Activated CD4-positive, alpha-beta memory T cell treated with anti-CD3 and anti-CD28 coated beads for 36 hours (primary cell): ENCODE results near the gene PLCB4. TPM values are rescaled to one million over a fixed set of nuclear protein-coding genes. Genes with fewer than 3 reads are reported as not detected.

Experiments used
- CTCF ChIA-PET: fragments of 350-600 bp; sonication (Branson Sonifier 250); formaldehyde crosslinking; loops from one replicate; lab custom pipeline; 2021; ENCODE audit warnings: antibody characterized with exemption, inconsistent platforms; lab: Charles Lee
- POLR2A ChIA-PET: fragments of 350-600 bp; sonication (Branson Sonifier 250); formaldehyde crosslinking; loops from one replicate; lab custom pipeline; 2021; ENCODE audit warnings: antibody characterized with exemption; lab: Charles Lee
- DNase-seq: peaks from one replicate; pipeline ENCODE4 v3.0.0-alpha.2; 2020
- H3K27ac Mint-ChIP-seq: one replicate; pipeline ENCODE4 v1.8.0; 2021; ENCODE audit warnings: mixed read lengths
- H3K27me3 Mint-ChIP-seq: one replicate; pipeline ENCODE4 v1.8.0; 2021; ENCODE audit warnings: mixed read lengths
- H3K36me3 Mint-ChIP-seq: one replicate; pipeline ENCODE4 v1.8.0; 2021; ENCODE audit warnings: mixed read lengths
- H3K4me1 Mint-ChIP-seq: one replicate; pipeline ENCODE4 v1.8.0; 2021; ENCODE audit warnings: low read depth, mixed read lengths
- H3K4me3 Mint-ChIP-seq: one replicate; pipeline ENCODE4 v1.8.0; 2021; ENCODE audit warnings: mild to moderate bottlenecking, mixed read lengths
- H3K9me3 Mint-ChIP-seq: one replicate; pipeline ENCODE4 v1.8.0; 2021; ENCODE audit warnings: mixed read lengths
- intact Hi-C: fragments of 100-400 bp; cut with micrococcal nuclease; formaldehyde crosslinking; loops from one replicate; pipeline ENCODE4 v1.15.1; 2023
- total RNA-seq, 2 experiments: library from RNA; stranded (reverse); gene quantifications; one replicate each; pipeline ENCODE4 v1.2.3, GENCODE V29; 2021

PLCB4 gene
- total RNA-seq, 2 experiments from 2014 or later = not detected

DNA sequence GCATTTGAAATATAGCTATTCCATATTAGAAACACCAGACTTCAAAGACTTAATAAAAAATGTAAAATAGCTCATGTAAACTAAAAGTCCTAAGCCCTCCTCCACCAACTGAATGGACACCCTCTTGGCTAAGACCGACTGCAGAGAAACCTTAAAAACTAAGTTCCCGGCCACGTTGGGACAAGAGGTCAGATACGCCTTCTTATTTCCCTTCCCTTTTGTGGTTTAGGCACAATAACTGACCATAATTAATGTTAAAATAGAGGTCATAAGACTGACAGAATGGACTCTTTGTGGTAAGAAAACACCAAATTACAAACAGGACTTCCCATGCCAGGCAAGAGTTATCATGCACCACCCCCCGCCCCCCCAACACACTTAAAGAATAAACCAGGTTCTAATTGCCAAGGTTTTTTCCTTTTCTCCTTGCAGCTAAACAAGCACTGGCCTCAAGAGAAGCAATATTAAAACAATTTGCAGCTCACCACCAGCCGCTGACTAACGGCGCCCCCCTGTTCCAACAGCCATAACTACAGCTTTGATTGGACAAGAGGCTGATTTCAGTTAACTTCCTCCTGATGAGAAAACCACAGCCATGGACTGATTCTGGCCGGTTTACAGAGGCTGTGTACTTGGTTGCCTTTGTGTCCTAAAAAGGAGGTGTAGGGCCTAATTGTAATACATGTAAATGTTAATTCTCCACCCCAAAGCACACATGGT, 434.8 kb downstream of the PLCB4 start:
- H3K27ac Mint-ChIP-seq = no peak overlapping the region
- CTCF ChIA-PET = no interaction called here
- no peaks in the 10 kb centered on the region for H3K4me1 Mint-ChIP-seq
- peaks cover 13% of the 10 kb centered on the region for H3K27me3 Mint-ChIP-seq
- H3K36me3 Mint-ChIP-seq = no peaks in the 10 kb centered on the region
- POLR2A ChIA-PET = no interaction called here
- intact Hi-C loops = no loop called here
- H3K9me3 Mint-ChIP-seq = peaks cover 2% of the 10 kb centered on the region
- DNase-seq = no peak
- H3K4me3 Mint-ChIP-seq = no peak overlapping the region

DNA sequence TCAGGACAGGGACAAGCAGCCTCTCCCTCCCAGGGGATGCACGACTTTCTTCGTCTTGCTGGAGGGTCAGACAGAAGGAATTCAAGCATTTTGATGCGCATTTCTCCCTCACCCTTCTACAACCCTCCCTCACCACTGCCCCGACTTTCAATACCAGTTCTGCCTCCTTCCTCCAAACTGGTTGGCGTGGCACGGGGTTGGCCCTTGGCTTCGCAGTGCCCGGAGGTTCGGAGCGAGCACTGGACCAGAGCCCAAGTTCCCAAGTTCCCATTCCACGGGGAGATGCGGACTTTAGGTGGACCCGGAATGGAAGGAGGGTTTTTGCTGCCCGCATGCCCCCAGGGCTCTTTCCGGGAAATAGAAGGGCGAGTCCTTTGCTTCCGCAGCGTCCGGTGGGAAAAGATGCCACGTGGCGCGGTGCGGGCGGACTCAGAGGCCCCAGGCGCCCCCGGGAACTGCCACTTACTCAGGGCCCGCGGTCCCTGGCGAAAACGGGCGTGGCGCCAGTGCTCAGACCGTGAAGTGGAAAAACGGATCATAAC, 437.5 kb downstream of the PLCB4 start:
- Mint-ChIP-seq H3K9me3 (peaks cover 2% of the 10 kb centered on the region), H3K4me1 (no peaks in the 10 kb centered on the region), H3K4me3 (no peak overlapping the region), H3K36me3 (no peaks in the 10 kb centered on the region), H3K27ac (no peak overlapping the region), H3K27me3 (peaks cover 26% of the 10 kb centered on the region)
- no peak for DNase-seq
- POLR2A ChIA-PET = no interaction called here
- intact Hi-C loops = no loop called here
- CTCF ChIA-PET = no interaction called here

DNA sequence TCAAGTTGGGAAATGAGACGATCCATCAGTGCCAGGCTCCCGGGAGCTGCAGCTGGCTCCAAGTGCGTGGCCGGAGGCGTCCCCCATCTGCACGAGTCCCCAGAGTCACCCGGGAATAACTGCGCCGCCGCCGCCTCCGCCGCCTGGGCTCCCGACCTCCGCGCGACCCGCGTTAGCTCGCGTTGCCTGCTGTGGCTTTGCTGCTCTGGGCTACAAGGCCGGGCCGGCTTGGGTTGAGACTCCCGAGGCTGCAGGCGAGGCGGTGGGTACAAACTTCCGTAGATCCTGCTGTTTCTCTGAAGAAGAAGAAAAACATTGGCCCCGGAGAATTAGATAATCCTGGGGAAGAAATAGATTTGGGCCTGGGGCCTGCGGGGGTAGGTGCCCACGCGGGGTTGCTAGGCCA, 438.1 kb downstream of the PLCB4 start:
- H3K4me3 Mint-ChIP-seq = no peak overlapping the region
- H3K27ac Mint-ChIP-seq = no peak overlapping the region

DNA sequence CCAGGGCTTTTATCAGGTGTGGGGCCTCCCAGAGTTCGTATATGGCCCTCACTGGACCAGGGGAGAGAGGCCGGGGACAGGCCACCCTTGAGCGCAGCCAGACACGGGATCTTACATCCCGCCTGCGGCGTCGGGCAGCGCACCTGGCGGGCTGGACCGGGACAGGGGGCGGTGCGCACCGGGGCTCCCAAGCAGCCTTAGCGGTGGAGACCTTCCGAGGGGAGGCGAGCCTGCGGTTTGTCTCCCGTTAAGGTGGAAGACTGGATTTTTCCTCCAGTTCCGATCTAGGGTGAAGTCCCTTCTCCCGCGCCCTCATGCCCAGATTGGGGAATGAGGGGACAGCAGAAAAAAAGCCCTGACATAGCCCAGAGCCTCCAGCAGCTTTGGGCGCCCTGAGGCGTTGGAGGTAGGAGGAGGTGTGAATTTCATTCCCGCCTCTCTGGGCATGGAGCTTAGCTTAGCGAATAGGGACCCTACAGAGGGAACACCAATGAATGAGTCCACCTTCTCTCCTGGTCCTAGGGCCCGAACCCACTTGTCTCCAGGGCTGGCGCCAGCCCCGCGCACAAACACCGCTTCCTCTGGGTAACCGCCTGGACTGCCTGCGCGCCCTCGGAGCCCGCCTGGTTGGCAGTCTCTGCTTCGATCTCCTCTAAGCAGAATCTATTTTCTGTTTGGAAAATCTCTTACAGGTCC, 438.8 kb downstream of the PLCB4 start:
- Mint-ChIP-seq H3K27me3 (peaks cover 28% of the 10 kb centered on the region), H3K36me3 (no peaks in the 10 kb centered on the region), H3K4me1 (no peaks in the 10 kb centered on the region), H3K9me3 (peaks cover 2% of the 10 kb centered on the region), H3K4me3 (no peak overlapping the region), H3K27ac (no peak overlapping the region)
- CTCF ChIA-PET = no interaction called here
- POLR2A ChIA-PET = no interaction called here
- intact Hi-C loops = no loop called here
- no peak for DNase-seq

More for the DNA sequence above, 438.1 kb downstream of the PLCB4 start:
- peaks cover 26% of the 10 kb centered on the region for H3K27me3 Mint-ChIP-seq
- intact Hi-C loops = no loop called here
- POLR2A ChIA-PET = no interaction called here
- peaks cover 2% of the 10 kb centered on the region for H3K9me3 Mint-ChIP-seq
- no peaks in the 10 kb centered on the region for H3K36me3 Mint-ChIP-seq
- DNase-seq = no peak
- CTCF ChIA-PET = no interaction called here
- H3K4me1 Mint-ChIP-seq = no peaks in the 10 kb centered on the region

- Mint-ChIP-seq H3K4me1 (no peaks in the 10 kb centered on the region), H3K4me3 (no peak overlapping the region), H3K27me3 (peaks cover 28% of the 10 kb centered on the region), H3K36me3 (no peaks in the 10 kb centered on the region), H3K27ac (no peak overlapping the region), H3K9me3 (peaks cover 2% of the 10 kb centered on the region)
- ChIA-PET POLR2A (no interaction called here), CTCF (no interaction called here)
- DNase-seq = no peak
- intact Hi-C loops = no loop called here
These were observed 439.4 kb downstream of the PLCB4 start for GRCh38 chr20:9508240-9508661.

- Mint-ChIP-seq H3K9me3 (no peaks in the 10 kb centered on the region), H3K4me1 (no peaks in the 10 kb centered on the region), H3K36me3 (no peaks in the 10 kb centered on the region), H3K4me3 (no peak overlapping the region), H3K27me3 (peaks cover 29% of the 10 kb centered on the region), H3K27ac (no peak overlapping the region)
- no peak for DNase-seq
- CTCF ChIA-PET = no interaction called here
- POLR2A ChIA-PET = no interaction called here
- intact Hi-C loops = no loop called here
These were observed 439.9 kb downstream of the PLCB4 start for GRCh38 chr20:9508696-9509178.

GRCh38 chr20:9509246-9509645, 440.4 kb downstream of the PLCB4 start:
- ChIA-PET CTCF (no interaction called here), POLR2A (no interaction called here)
- peaks cover 34% of the 10 kb centered on the region for H3K27me3 Mint-ChIP-seq
- no peak overlapping the region for H3K4me3 Mint-ChIP-seq
- DNase-seq = no peak
- H3K36me3 Mint-ChIP-seq = no peaks in the 10 kb centered on the region
- intact Hi-C loops = no loop called here
- no peaks in the 10 kb centered on the region for H3K9me3 Mint-ChIP-seq
- H3K4me1 Mint-ChIP-seq = no peaks in the 10 kb centered on the region
- no peak overlapping the region for H3K27ac Mint-ChIP-seq

- no peak for DNase-seq
- Mint-ChIP-seq H3K27ac (no peak overlapping the region), H3K36me3 (no peaks in the 10 kb centered on the region), H3K27me3 (peaks cover 48% of the 10 kb centered on the region), H3K9me3 (no peaks in the 10 kb centered on the region), H3K4me3 (no peak overlapping the region), H3K4me1 (no peaks in the 10 kb centered on the region)
- ChIA-PET POLR2A (no interaction called here), CTCF (no interaction called here)
- intact Hi-C loops = no loop called here
These were observed 442.0 kb downstream of the PLCB4 start for GRCh38 chr20:9510911-9511310.

GRCh38 chr20:9514072-9514460, 445.2 kb downstream of the PLCB4 start:
- no peaks in the 10 kb centered on the region for H3K4me1 Mint-ChIP-seq
- CTCF ChIA-PET = no interaction called here
- intact Hi-C loops = no loop called here

GRCh38 chr20:9514461-9515213, 445.8 kb downstream of the PLCB4 start, which contains the start of gene LAMP5:
Gene LAMP5 (plus strand): TSS chr20:9514590. CDS start chr20:9514853, 263 bp downstream.
- Mint-ChIP-seq H3K4me3 (no peak within 1 kb of the TSS), H3K36me3 (no peaks in the 10 kb centered on the region), H3K9me3 (no peaks in the 10 kb centered on the region), H3K27me3 (peaks cover 43% of the 10 kb centered on the region), H3K4me1 (no peaks in the 10 kb centered on the region), H3K27ac (no peak within 1 kb of the TSS)
- ChIA-PET POLR2A (no interaction called here), CTCF (interaction anchor here (0.8 kb wide), 1 partner anchor 105 kb away, joined by 3 read pairs; no protein-coding TSS in a partner anchor)
- DNase-seq = no peak
- intact Hi-C loops = no loop called here

More at GRCh38 chr20:9514072-9514460, 445.2 kb downstream of the PLCB4 start:
- Mint-ChIP-seq H3K27me3 (peaks cover 47% of the 10 kb centered on the region), H3K27ac (no peak overlapping the region), H3K9me3 (no peaks in the 10 kb centered on the region), H3K36me3 (no peaks in the 10 kb centered on the region), H3K4me3 (no peak overlapping the region)
- DNase-seq = no peak
- POLR2A ChIA-PET = no interaction called here

DNA sequence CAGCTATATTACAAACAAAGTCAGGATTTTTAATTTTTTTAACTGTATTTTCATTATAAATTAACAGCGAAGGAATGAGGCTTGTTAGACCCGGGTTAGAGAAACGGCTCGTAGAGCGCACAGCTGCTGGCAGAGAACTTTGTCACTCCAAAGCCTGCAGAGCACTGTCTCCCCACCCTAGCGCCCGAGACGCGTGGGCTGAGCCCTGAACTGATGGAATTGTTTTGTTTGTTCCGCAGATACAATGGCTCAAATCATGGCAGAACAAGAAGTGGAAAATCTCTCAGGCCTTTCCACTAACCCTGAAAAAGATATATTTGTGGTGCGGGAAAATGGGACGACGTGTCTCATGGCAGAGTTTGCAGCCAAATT, 446.3 kb downstream of the PLCB4 start:
- ChIA-PET CTCF (interaction anchor here (0.8 kb wide), 1 partner anchor 106 kb away, joined by 3 read pairs; no protein-coding TSS in a partner anchor), POLR2A (no interaction called here)
- H3K9me3 Mint-ChIP-seq = no peaks in the 10 kb centered on the region
- no peak overlapping the region for H3K27ac Mint-ChIP-seq
- no peak overlapping the region for H3K4me3 Mint-ChIP-seq
- peaks cover 41% of the 10 kb centered on the region for H3K27me3 Mint-ChIP-seq
- no peaks in the 10 kb centered on the region for H3K4me1 Mint-ChIP-seq
- intact Hi-C loops = no loop called here
- no peaks in the 10 kb centered on the region for H3K36me3 Mint-ChIP-seq
- DNase-seq = no peak

DNA sequence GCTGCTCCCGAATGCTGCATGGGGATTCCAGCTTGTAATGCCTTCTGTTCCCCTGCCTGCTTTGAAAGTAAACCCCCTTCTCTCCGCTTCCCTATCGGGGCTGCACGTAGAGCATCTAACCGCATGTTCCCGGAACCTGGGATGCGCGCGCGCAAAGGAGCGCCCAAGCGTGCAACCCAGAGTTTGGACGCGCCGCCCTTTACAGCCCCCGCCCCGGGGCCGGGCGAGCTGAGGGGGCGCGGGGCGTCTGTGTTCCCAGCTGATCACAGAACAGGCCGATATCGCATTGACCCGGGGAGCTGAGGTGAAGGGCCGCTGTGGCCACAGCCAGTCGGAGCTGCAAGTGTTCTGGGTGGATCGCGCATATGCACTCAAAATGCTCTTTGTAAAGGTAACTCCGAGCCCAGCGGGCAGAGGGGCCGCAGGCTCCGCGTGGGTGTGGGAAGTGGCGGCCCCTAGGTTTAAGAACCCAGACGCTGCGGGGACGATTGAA, 446.9 kb downstream of the PLCB4 start:
- no peaks in the 10 kb centered on the region for H3K9me3 Mint-ChIP-seq
- intact Hi-C loops = no loop called here
- H3K27ac Mint-ChIP-seq = no peak overlapping the region
- CTCF ChIA-PET = interaction anchor here (0.8 kb wide), 1 partner anchor 106 kb away, joined by 3 read pairs; no protein-coding TSS in a partner anchor
- no peak for DNase-seq
- H3K36me3 Mint-ChIP-seq = no peaks in the 10 kb centered on the region
- POLR2A ChIA-PET = no interaction called here
- no peaks in the 10 kb centered on the region for H3K4me1 Mint-ChIP-seq
- no peak overlapping the region for H3K4me3 Mint-ChIP-seq
- H3K27me3 Mint-ChIP-seq = peaks cover 38% of the 10 kb centered on the region
